T-helper 1 cell (primary cell): Measurements from ENCODE around the gene ARHGEF38.
"Not testable (repeated sequence)": the region's sequence is repeated elsewhere in the genome, so short reads cannot be mapped to it uniquely, and the experiment has no call there.

Experiments
- DNase-seq, 5 donors: peaks; one replicate each; pipeline ENCODE4 v3.0.0-alpha.2; 2012 to 2020

The ARHGEF38 gene

GRCh38 chr4:105719204-105719603 lies 166.8 kb downstream of the ARHGEF38 start:
- no peak for DNase-seq

GRCh38 chr4:105725623-105726022 lies 173.2 kb downstream of the ARHGEF38 start:
- DNase-seq: no peak

GRCh38 chr4:105729895-105730294 lies 177.5 kb downstream of the ARHGEF38 start:
- DNase-seq: not testable (repeated sequence)
